Esophagus muscularis mucosa (tissue), 3 donors: ENCODE results near the gene MLC1.

Experiments
- CTCF ChIP-seq, 3 experiments: fragments of 200-600 bp in 2 of 3; fragments of 450-650 bp in 1 of 3; sonication (generic) in 2 of 3; IDR thresholded peaks; one replicate each; pipeline ENCODE4 v1.5.1; 2017 to 2019; ENCODE audit warnings: antibody characterized with exemption in 3 of 3, mild to moderate bottlenecking in 2 of 3, moderate library complexity in 1 of 3
- POLR2AphosphoS5 ChIP-seq, 2 donors: sonication (generic); formaldehyde crosslinking; IDR thresholded peaks; one replicate each; pipeline ENCODE4 v1.6.1; 2017; ENCODE audit warnings: antibody characterized with exemption in 2 of 2

- TF ChIP-seq CTCF (IDR thresholded peaks at IDR 0.05) (no peak), POLR2AphosphoS5 (IDR thresholded peaks at IDR 0.05) (no peak)
Measured at GRCh38 chr22:50059881-50060262, 25.4 kb downstream of the MLC1 start.
